Endodermal cell (in vitro differentiated cells): ENCODE results near the gene NEK8. TPM values are rescaled to one million over a fixed set of nuclear protein-coding genes. Genes with fewer than 3 reads are reported as not detected.

ENCODE experiments used
- DNase-seq: peaks from one replicate; pipeline ENCODE4 v3.0.0-alpha.2; 2017
- H3K27ac ChIP-seq: 2 replicates; pipeline ENCODE4 v1.5.1; 2013; ENCODE audit warnings: mild to moderate bottlenecking, low read depth, low read length, moderate library complexity
- H3K27me3 ChIP-seq: 2 replicates; pipeline ENCODE4 v1.6.1; 2013; ENCODE audit warnings: mild to moderate bottlenecking, low read length, moderate library complexity; ENCODE audit not compliant: insufficient read depth, control insufficient read depth, poor library complexity, severe bottlenecking
- H3K36me3 ChIP-seq: 2 replicates; pipeline ENCODE4 v1.7.0; 2013; ENCODE audit warnings: mild to moderate bottlenecking, low read length, moderate library complexity; ENCODE audit not compliant: control insufficient read depth, insufficient read depth
- H3K4me1 ChIP-seq: one replicate; pipeline ENCODE4 v1.7.0; 2013; ENCODE audit warnings: low read length; ENCODE audit not compliant: control insufficient read depth, insufficient read depth
- H3K4me3 ChIP-seq: 2 replicates; pipeline ENCODE4 v1.5.1; 2013; ENCODE audit warnings: mild to moderate bottlenecking, low read length, moderate library complexity
- H3K9ac ChIP-seq: 2 replicates; pipeline ENCODE4 v1.6.1; 2013; ENCODE audit warnings: mild to moderate bottlenecking, low read length, moderate library complexity; ENCODE audit not compliant: poor library complexity, severe bottlenecking; ENCODE audit errors: extremely low read depth
- H3K9me3 ChIP-seq: 2 replicates; pipeline ENCODE4 v1.6.1; 2013; ENCODE audit warnings: mild to moderate bottlenecking, low read length, moderate library complexity; ENCODE audit not compliant: control insufficient read depth
- H3K27ac Mint-ChIP-seq: 2 replicates; pipeline ENCODE4 v1.8.0; 2020; ENCODE audit warnings: mixed read lengths
- H3K27me3 Mint-ChIP-seq: 2 replicates; pipeline ENCODE4 v1.8.0; 2021; ENCODE audit warnings: mild to moderate bottlenecking, mixed read lengths; ENCODE audit not compliant: insufficient read depth
- H3K36me3 Mint-ChIP-seq: 2 replicates; pipeline ENCODE4 v1.8.0; 2020; ENCODE audit warnings: low read depth, mixed read lengths
- H3K4me1 Mint-ChIP-seq: 2 replicates; pipeline ENCODE4 v1.8.0; 2020; ENCODE audit warnings: mixed read lengths
- H3K4me3 Mint-ChIP-seq: 2 replicates; pipeline ENCODE4 v1.8.0; 2020; ENCODE audit warnings: mild to moderate bottlenecking, moderate library complexity, mixed read lengths
- H3K9me3 Mint-ChIP-seq: 2 replicates; pipeline ENCODE4 v1.8.0; 2020; ENCODE audit warnings: mild to moderate bottlenecking, mixed read lengths
- WGBS, 2 experiments: methylation state at CpG; one replicate each; pipeline versions ENCODE4 v1.1.5 to v1.1.7; 2013; ENCODE audit warnings: missing lambda C conversion rate in 2 of 2, mixed read lengths in 1 of 2; ENCODE audit not compliant: insufficient coverage in 1 of 2, insufficient read length in 1 of 2; 5-methylcytosine and 5-hydroxymethylcytosine counted together
- total RNA-seq, 2 donors: library from RNA; stranded (reverse); fragmentation: NEBNext Ultra II Directional in 1 of 2; extraction: Animal tissue kit (Norgen Biotek cat#: 25700) in 1 of 2; gene quantifications; 2 replicates in 1 of 2; 3 replicates in 1 of 2; pipeline ENCODE4 v1.2.1, GENCODE V29; 2021
- TF ChIP-seq, protein P1 (sequence below): fragments of 200-600 bp; sonication (generic); conservative IDR thresholded peaks from 2 replicates; pipeline ENCODE4 v1.5.0; 2021; ENCODE audit warnings: antibody characterized with exemption, mild to moderate bottlenecking

Gene NEK8
- total RNA-seq, 2 donors from 2014 or later = 11.2 to 15.7 TPM

DNA sequence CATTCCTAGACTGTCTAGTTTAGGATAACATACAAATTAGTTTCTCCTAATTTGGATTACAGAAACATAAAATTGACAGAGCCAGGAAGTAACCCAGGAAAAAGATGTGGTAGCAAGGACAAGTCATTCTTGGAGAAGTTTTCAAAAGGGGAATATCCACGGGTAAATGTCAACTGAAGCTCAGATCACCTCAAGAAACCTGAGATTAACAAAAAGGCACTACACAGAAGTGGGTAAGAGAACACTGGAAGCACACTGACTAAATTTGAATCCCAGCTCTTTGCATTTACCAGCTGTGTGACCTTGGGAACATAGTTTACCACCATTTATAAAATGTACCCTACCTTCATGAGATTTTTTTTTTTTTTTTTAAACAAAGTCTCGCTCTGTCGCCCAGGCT, 54.6 kb downstream of the NEK8 start:
- Mint-ChIP-seq H3K9me3 (no peaks in the 10 kb centered on the region), H3K36me3 (peaks cover 47% of the 10 kb centered on the region), H3K27ac (no peak overlapping the region), H3K4me1 (no peaks in the 10 kb centered on the region), H3K27me3 (no peaks in the 10 kb centered on the region), H3K4me3 (no peak overlapping the region)
- H3K36me3 ChIP-seq = peaks cover 27% of the 10 kb centered on the region
- H3K4me1 ChIP-seq = no peaks in the 10 kb centered on the region
- no peak overlapping the region for H3K9ac ChIP-seq
- H3K4me3 ChIP-seq = no peak overlapping the region
- H3K27me3 ChIP-seq = no peaks in the 10 kb centered on the region
- H3K27ac ChIP-seq = no peak overlapping the region
- TF ChIP-seq, protein P1, sequence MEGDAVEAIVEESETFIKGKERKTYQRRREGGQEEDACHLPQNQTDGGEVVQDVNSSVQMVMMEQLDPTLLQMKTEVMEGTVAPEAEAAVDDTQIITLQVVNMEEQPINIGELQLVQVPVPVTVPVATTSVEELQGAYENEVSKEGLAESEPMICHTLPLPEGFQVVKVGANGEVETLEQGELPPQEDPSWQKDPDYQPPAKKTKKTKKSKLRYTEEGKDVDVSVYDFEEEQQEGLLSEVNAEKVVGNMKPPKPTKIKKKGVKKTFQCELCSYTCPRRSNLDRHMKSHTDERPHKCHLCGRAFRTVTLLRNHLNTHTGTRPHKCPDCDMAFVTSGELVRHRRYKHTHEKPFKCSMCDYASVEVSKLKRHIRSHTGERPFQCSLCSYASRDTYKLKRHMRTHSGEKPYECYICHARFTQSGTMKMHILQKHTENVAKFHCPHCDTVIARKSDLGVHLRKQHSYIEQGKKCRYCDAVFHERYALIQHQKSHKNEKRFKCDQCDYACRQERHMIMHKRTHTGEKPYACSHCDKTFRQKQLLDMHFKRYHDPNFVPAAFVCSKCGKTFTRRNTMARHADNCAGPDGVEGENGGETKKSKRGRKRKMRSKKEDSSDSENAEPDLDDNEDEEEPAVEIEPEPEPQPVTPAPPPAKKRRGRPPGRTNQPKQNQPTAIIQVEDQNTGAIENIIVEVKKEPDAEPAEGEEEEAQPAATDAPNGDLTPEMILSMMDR = no peak
- H3K9me3 ChIP-seq = no peaks in the 10 kb centered on the region
- 95 to 100% methylated on average over 2 to 3 of the region's 3 CpGs for WGBS, 2 experiments
- DNase-seq = no peak

DNA sequence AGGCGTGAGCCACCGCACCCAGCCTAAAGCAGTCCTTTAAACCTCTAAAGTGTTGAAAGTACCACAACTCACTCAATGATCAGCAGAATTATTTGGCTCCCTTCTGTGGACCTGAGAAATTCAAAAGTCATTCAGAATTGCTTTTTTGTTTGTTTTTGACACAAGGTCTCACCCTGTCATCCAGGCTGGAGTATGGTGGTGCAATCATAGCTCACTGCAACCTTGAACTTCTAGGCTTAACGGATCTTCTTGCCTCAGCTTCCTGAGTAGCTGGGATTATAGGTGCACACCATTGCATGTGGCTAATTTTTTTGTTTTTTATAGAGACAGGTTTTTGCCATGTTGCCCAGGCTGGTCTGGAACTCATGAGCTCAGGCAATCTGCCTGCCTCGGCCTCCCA, 59.5 kb downstream of the NEK8 start:
- Histone ChIP-seq H3K27me3 (no peaks in the 10 kb centered on the region), H3K9me3 (no peaks in the 10 kb centered on the region), H3K36me3 (peaks cover 30% of the 10 kb centered on the region), H3K4me1 (no peaks in the 10 kb centered on the region), H3K9ac (no peak overlapping the region), H3K27ac (no peak overlapping the region), H3K4me3 (no peak overlapping the region)
- Mint-ChIP-seq H3K36me3 (peaks cover 48% of the 10 kb centered on the region), H3K4me3 (no peak overlapping the region), H3K27me3 (no peaks in the 10 kb centered on the region), H3K27ac (peak overlapping the region; percentile 48), H3K4me1 (no peaks in the 10 kb centered on the region), H3K9me3 (no peaks in the 10 kb centered on the region)
- WGBS, 2 experiments = 95 to 100% methylated on average over 4 of the region's 4 CpGs
- DNase-seq = no peak
- TF ChIP-seq, protein P1 = no peak

Other genes with a start within 250 kb of the NEK8 start
- not detected for gene FOXN1, start 222.4 kb upstream of the NEK8 start, total RNA-seq
- gene UNC119, start 176.2 kb upstream of the NEK8 start, total RNA-seq = 10 to 100 TPM; 46.7 to 59.0 TPM
- 10 to 100 TPM; 34.9 to 43.0 TPM for gene PIGS, start 157.3 kb upstream of the NEK8 start, total RNA-seq
- gene ALDOC, start 151.9 kb upstream of the NEK8 start, total RNA-seq = 10 to 100 TPM; 12.3 to 14.1 TPM
- 100 to 1,000 TPM in 1 of 2 donors, 10 to 100 TPM in 1; 84.8 to 132 TPM for gene SPAG5, start 129.8 kb upstream of the NEK8 start, total RNA-seq
- 10 to 100 TPM; 25.5 to 27.6 TPM for gene RSKR, start 114.6 kb upstream of the NEK8 start, total RNA-seq
- 100 to 1,000 TPM; 132 to 144 TPM for gene BLTP2, start 83.6 kb upstream of the NEK8 start, total RNA-seq
- 10 to 100 TPM; 40.6 to 42.6 TPM for gene SDF2, start 66.9 kb upstream of the NEK8 start, total RNA-seq
- gene SUPT6H, start 66.6 kb upstream of the NEK8 start, total RNA-seq = 10 to 100 TPM; 54.4 to 72.1 TPM
- gene PROCA1, start 16.9 kb upstream of the NEK8 start, total RNA-seq = 10 to 100 TPM; 28.7 to 41.6 TPM
- gene RAB34, start 10.9 kb upstream of the NEK8 start, total RNA-seq = 100 to 1,000 TPM; 111 to 112 TPM
- gene RPL23A, start 8.8 kb upstream of the NEK8 start, total RNA-seq = 1,000 to 10,000 TPM; 1,639 TPM
- gene TLCD1, start 2.6 kb upstream of the NEK8 start, total RNA-seq = 10 to 100 TPM; 17.0 to 22.9 TPM
- 100 to 1,000 TPM; 168 to 169 TPM for gene TRAF4, start 15.2 kb downstream of the NEK8 start, total RNA-seq
- gene FAM222B, start 114.0 kb downstream of the NEK8 start, total RNA-seq = 10 to 100 TPM; 59.2 to 75.7 TPM
- 10 to 100 TPM; 54.2 to 60.9 TPM for gene ERAL1, start 126.2 kb downstream of the NEK8 start, total RNA-seq
- gene FLOT2, start 168.9 kb downstream of the NEK8 start, total RNA-seq = 100 to 1,000 TPM; 195 to 215 TPM
- gene DHRS13, start 174.3 kb downstream of the NEK8 start, total RNA-seq = 10 to 100 TPM; 19.1 to 24.8 TPM
- gene PHF12, start 222.7 kb downstream of the NEK8 start, total RNA-seq = 10 to 100 TPM; 60.0 to 61.0 TPM